ENCODE measurements around the gene ADCY1.

The ADCY1 gene

GRCh38 chr7:45589061-45589460, 14.9 kb downstream of the ADCY1 start:
- no peak for TF ChIP-seq CTCF (IDR thresholded peaks at IDR 0.05; ENCODE audit: low read length, missing control alignments)
- DNase-seq (ENCODE audit: low read depth), result no peak
- H3K4me3 ChIP-seq (replicated peaks; ENCODE audit: low read depth, low read length), result no peak overlapping the region

- H3K4me3 ChIP-seq (replicated peaks; ENCODE audit: low read depth, low read length), result no peak overlapping the region
- DNase-seq (ENCODE audit: low read depth), result no peak
- TF ChIP-seq CTCF (IDR thresholded peaks at IDR 0.05; ENCODE audit: low read length, missing control alignments), result no peak
Measured at GRCh38 chr7:45589915-45590678, 15.9 kb downstream of the ADCY1 start.

- no peak overlapping the region for H3K4me3 ChIP-seq (replicated peaks; ENCODE audit: low read depth, low read length)
- no peak for TF ChIP-seq CTCF (IDR thresholded peaks at IDR 0.05; ENCODE audit: low read length, missing control alignments)
- DNase-seq (ENCODE audit: low read depth), result no peak
Measured at GRCh38 chr7:45590679-45591057, 16.5 kb downstream of the ADCY1 start.

GRCh38 chr7:45591101-45591906, 17.1 kb downstream of the ADCY1 start:
- DNase-seq (ENCODE audit: low read depth), result no peak
- TF ChIP-seq CTCF (IDR thresholded peaks at IDR 0.05; ENCODE audit: low read length, missing control alignments), result no peak

GRCh38 chr7:45592230-45592991, 18.2 kb downstream of the ADCY1 start:
- TF ChIP-seq CTCF (IDR thresholded peaks at IDR 0.05; ENCODE audit: low read length, missing control alignments), result no peak
- H3K4me3 ChIP-seq (replicated peaks; ENCODE audit: low read depth, low read length), result no peak overlapping the region
- no peak for DNase-seq (ENCODE audit: low read depth)

More at GRCh38 chr7:45591101-45591906, 17.1 kb downstream of the ADCY1 start:
- no peak overlapping the region for H3K4me3 ChIP-seq (replicated peaks; ENCODE audit: low read depth, low read length)

- no peak for TF ChIP-seq CTCF (IDR thresholded peaks at IDR 0.05; ENCODE audit: low read length, missing control alignments)
Measured at GRCh38 chr7:45593121-45593541, 19.0 kb downstream of the ADCY1 start.

More at GRCh38 chr7:45593121-45593541, 19.0 kb downstream of the ADCY1 start:
- no peak for DNase-seq (ENCODE audit: low read depth)
- H3K4me3 ChIP-seq (replicated peaks; ENCODE audit: low read depth, low read length), result no peak overlapping the region

Data from fibroblast of pulmonary artery (primary cell).